H1 (cell line): ENCODE measurements around the gene PASK. TPM values are rescaled to one million over a fixed set of nuclear protein-coding genes. Genes with fewer than 3 reads are reported as not detected.

Source experiments
- CTCF ChIA-PET: fragments of 300-600 bp; sonication (Branson Sonifier 250); formaldehyde crosslinking; loops from one replicate; lab custom pipeline; 2021; ENCODE audit not compliant: partially characterized antibody; lab: Charles Lee
- POLR2A ChIA-PET: fragments of 300-600 bp; sonication (Branson Sonifier 250); formaldehyde crosslinking; loops from one replicate; lab custom pipeline; 2021; ENCODE audit warnings: inconsistent platforms; ENCODE audit not compliant: partially characterized antibody; lab: Charles Lee
- DNase-seq, 2 experiments: peaks; one replicate each; pipeline versions ENCODE4 v3.0.0 to v3.0.0-alpha.2; 2010 to 2022; ENCODE audit warnings: low spot score in 2 of 2, low read depth in 1 of 2, mixed read lengths in 1 of 2
- FAIRE-seq: peaks from 2 replicates; lab custom pipeline; 2011; peaks lifted over from hg19 to GRCh38; lab: Jason Lieb, UNC
- H2AFZ ChIP-seq: 2 replicates; pipeline ENCODE4 v1.8.1; 2012; ENCODE audit warnings: low read length, inconsistent platforms
- H2AK5ac ChIP-seq: 2 replicates; pipeline ENCODE4 v1.6.1; 2013; ENCODE audit warnings: low read depth, low read length
- H2BK120ac ChIP-seq: replicated peaks from 2 replicates; pipeline ENCODE3; 2013; ENCODE audit warnings: low read depth, low read length, inconsistent platforms
- H2BK12ac ChIP-seq: 2 replicates; pipeline ENCODE4 v1.6.1; 2013; ENCODE audit warnings: low read depth, low read length
- H2BK15ac ChIP-seq: 2 replicates; pipeline ENCODE4 v1.6.1; 2013; ENCODE audit warnings: low read length
- H2BK20ac ChIP-seq: 2 replicates; pipeline ENCODE4 v1.6.1; 2013; ENCODE audit warnings: low read length
- H2BK5ac ChIP-seq: 2 replicates; pipeline ENCODE4 v1.6.1; 2013; ENCODE audit warnings: low read depth, low read length
- H3K14ac ChIP-seq: 2 replicates; pipeline ENCODE4 v1.6.1; 2013; ENCODE audit warnings: inconsistent platforms; ENCODE audit not compliant: insufficient read length
- H3K18ac ChIP-seq: 2 replicates; pipeline ENCODE4 v1.6.1; 2013; ENCODE audit warnings: low read length; ENCODE audit errors: extremely low read depth
- H3K23ac ChIP-seq: 2 replicates; pipeline ENCODE4 v1.6.1; 2013; ENCODE audit warnings: inconsistent platforms; ENCODE audit not compliant: insufficient read length
- H3K23me2 ChIP-seq: 2 replicates; pipeline ENCODE4 v1.6.1; 2013; ENCODE audit warnings: low read depth, low read length
- H3K27ac ChIP-seq: 2 replicates; pipeline ENCODE4 v1.6.1; 2011; ENCODE audit warnings: low read depth, low read length, inconsistent platforms
- H3K27me3 ChIP-seq, 4 experiments: replicated peaks in 1 of 4; 1 replicate in 1 of 4; 2 replicates in 3 of 4; pipeline versions ENCODE4 v1.6.1 to v1.8.1; 2011 to 2013; ENCODE audit warnings: low read length in 3 of 4, mild to moderate bottlenecking in 3 of 4, inconsistent platforms in 2 of 4, mixed read lengths in 2 of 4, moderate library complexity in 1 of 4; ENCODE audit not compliant: control insufficient read depth in 3 of 4, insufficient read depth in 3 of 4; ENCODE audit errors: extremely low read depth in 1 of 4
- H3K36me3 ChIP-seq, 4 experiments: 2 replicates each; pipeline versions ENCODE4 v1.6.1 to v1.8.1; 2011 to 2013; ENCODE audit warnings: mild to moderate bottlenecking in 4 of 4, low read length in 3 of 4, moderate library complexity in 2 of 4, control low read depth in 1 of 4, inconsistent platforms in 1 of 4; ENCODE audit not compliant: insufficient read depth in 4 of 4, control insufficient read depth in 2 of 4
- H3K4ac ChIP-seq: replicated peaks from 2 replicates; pipeline ENCODE3; 2013; ENCODE audit warnings: low read length, low read depth, mixed read lengths, inconsistent platforms; ENCODE audit not compliant: insufficient read length
- H3K4me1 ChIP-seq, 4 experiments: replicated peaks in 1 of 4; 1 replicate in 1 of 4; 2 replicates in 3 of 4; pipeline versions ENCODE4 v1.6.1 to v1.8.1; 2011 to 2013; ENCODE audit warnings: low read length in 3 of 4, inconsistent platforms in 2 of 4, mixed read lengths in 1 of 4; ENCODE audit not compliant: insufficient read depth in 4 of 4, control insufficient read depth in 3 of 4
- H3K4me2 ChIP-seq, 2 experiments: 2 replicates each; pipeline versions ENCODE4 v1.6.1 to v1.8.1; 2011 to 2013; ENCODE audit warnings: low read depth in 2 of 2, low read length in 2 of 2, control low read depth in 1 of 2, inconsistent platforms in 1 of 2, mild to moderate bottlenecking in 1 of 2; ENCODE audit not compliant: insufficient read depth in 1 of 2
- H3K4me3 ChIP-seq, 4 experiments: fragments of 200-600, 300-600 bp in 1 of 4; sonication (generic), shearing (Covaris generic), sonication (Bioruptor Twin) in 1 of 4; 2 replicates each; pipeline versions ENCODE4 v1.5.1 to v1.8.1; 2011 to 2016; ENCODE audit warnings: low read length in 4 of 4, low read depth in 3 of 4, control low read depth in 2 of 4, inconsistent platforms in 2 of 4, mild to moderate bottlenecking in 2 of 4, mixed read lengths in 1 of 4, moderate library complexity in 1 of 4; ENCODE audit not compliant: insufficient read depth in 2 of 4; ENCODE audit errors: extremely low read depth in 1 of 4
- H3K56ac ChIP-seq: replicated peaks from 2 replicates; pipeline ENCODE3; 2013; ENCODE audit warnings: low read depth, mild to moderate bottlenecking, mixed read lengths, low read length, inconsistent platforms; ENCODE audit not compliant: insufficient read length
- H3K79me1 ChIP-seq: 2 replicates; pipeline ENCODE4 v1.6.1; 2013; ENCODE audit warnings: low read depth, low read length, control low read depth
- H3K79me2 ChIP-seq, 2 experiments: 2 replicates each; pipeline versions ENCODE4 v1.6.1 to v1.8.1; 2012 to 2013; ENCODE audit warnings: low read length in 2 of 2, mild to moderate bottlenecking in 2 of 2, inconsistent platforms in 1 of 2; ENCODE audit not compliant: insufficient read depth in 2 of 2, control insufficient read depth in 1 of 2
- H3K9ac ChIP-seq, 4 experiments: replicated peaks in 1 of 4; 1 replicate in 1 of 4; 2 replicates in 3 of 4; pipeline versions ENCODE4 v1.6.1 to v1.8.1; 2011 to 2013; ENCODE audit warnings: low read depth in 3 of 4, low read length in 3 of 4, control low read depth in 2 of 4, mild to moderate bottlenecking in 2 of 4, moderate library complexity in 2 of 4, inconsistent platforms in 1 of 4; ENCODE audit errors: extremely low read depth in 1 of 4
- H3K9me3 ChIP-seq, 2 experiments: 2 replicates each; pipeline versions ENCODE4 v1.6.1 to v1.8.1; 2012 to 2013; ENCODE audit warnings: mild to moderate bottlenecking in 2 of 2, moderate library complexity in 2 of 2, control low read depth in 1 of 2, inconsistent platforms in 1 of 2, low read depth in 1 of 2, low read length in 1 of 2, mixed read lengths in 1 of 2; ENCODE audit not compliant: insufficient read depth in 2 of 2
- H4K20me1 ChIP-seq, 2 experiments: replicated peaks in 1 of 2; 2 replicates each; pipeline versions ENCODE3 to v1.8.1; 2011 to 2013; ENCODE audit warnings: inconsistent platforms in 2 of 2, low read length in 2 of 2, mild to moderate bottlenecking in 1 of 2; ENCODE audit not compliant: insufficient read depth in 2 of 2, control insufficient read depth in 1 of 2
- H4K5ac ChIP-seq: 2 replicates; pipeline ENCODE4 v1.6.1; 2013; ENCODE audit warnings: low read length, low read depth, mixed read lengths, inconsistent platforms; ENCODE audit not compliant: insufficient read length
- H4K8ac ChIP-seq: 2 replicates; pipeline ENCODE4 v1.8.0; 2013; ENCODE audit warnings: mild to moderate bottlenecking, moderate library complexity, low read length, inconsistent platforms; ENCODE audit not compliant: insufficient read depth; ENCODE audit errors: extremely low read depth
- H4K91ac ChIP-seq: replicated peaks from 2 replicates; pipeline ENCODE3; 2013; ENCODE audit warnings: low read length, mixed read lengths, inconsistent platforms; ENCODE audit not compliant: insufficient read length
- BACH1 ChIP-seq: IDR thresholded peaks from 2 replicates; pipeline ENCODE4 v1.6.1; 2012; ENCODE audit warnings: low read length, improper control_type of control experiment
- CREB1 ChIP-seq: IDR thresholded peaks from 2 replicates; pipeline ENCODE4 v1.6.1; 2012; ENCODE audit warnings: inconsistent platforms
- SIN3A ChIP-seq, 2 experiments: IDR thresholded peaks in 1 of 2; conservative IDR thresholded peaks in 1 of 2; 2 replicates each; pipeline ENCODE4 v1.6.1; 2011 to 2012; ENCODE audit warnings: low read length in 2 of 2, improper control_type of control experiment in 1 of 2, low read depth in 1 of 2, mild to moderate bottlenecking in 1 of 2
- TAF1 ChIP-seq: IDR thresholded peaks from 2 replicates; pipeline ENCODE4 v1.6.1; 2011; ENCODE audit warnings: mild to moderate bottlenecking, low read depth, low read length
- TCF12 ChIP-seq: IDR thresholded peaks from 2 replicates; pipeline ENCODE4 v1.6.1; 2011; ENCODE audit warnings: low read depth, mild to moderate bottlenecking, low read length
- WGBS, 2 experiments: shearing (Covaris generic) in 1 of 2; methylation state at CpG; one replicate each; pipeline versions ENCODE4 v1.1.6 to v1.1.7; 2013 to 2015; ENCODE audit warnings: low lambda C conversion rate in 2 of 2, mixed read lengths in 2 of 2, inconsistent platforms in 1 of 2, low coverage in 1 of 2, missing lambda C conversion rate in 1 of 2; ENCODE audit not compliant: insufficient replicate concordance in 2 of 2, insufficient coverage in 1 of 2, insufficient read length in 1 of 2; ENCODE audit errors: extremely low coverage in 1 of 2, missing lambda C conversion rate in 1 of 2; 5-methylcytosine and 5-hydroxymethylcytosine counted together
- polyA plus RNA-seq, 7 experiments: library from polyadenylated mRNA; depleted of rRNA in 3 of 7; stranded (reverse) in 5 of 7; unstranded in 2 of 7; fragments of >200 nt in 5 of 7; fragments of 200-250 nt in 2 of 7; gene quantifications; 1 replicate in 5 of 7; 2 replicates in 1 of 7; 4 replicates in 1 of 7; pipeline versions ENCODE4 v1.2.1 to v1.2.3, GENCODE V29; 2011 to 2013; ENCODE audit warnings: missing spikeins in 2 of 7, mixed read lengths in 2 of 7
- total RNA-seq: library from RNA; stranded (reverse); fragmentation: NEBNext Ultra II Directional; extraction: Animal tissue kit (Norgen Biotek cat#: 25700); gene quantifications from 2 replicates; pipeline ENCODE4 v1.2.1, GENCODE V29; 2021

Gene PASK
- total and polyA plus RNA-seq, 2 of the 8 experiments (the other 6 are each of a cell fraction or from before 2014, with no cell fraction given): 20.5 to 66.1 TPM

- POLR2A ChIA-PET: no interaction called here
- TF ChIP-seq TCF12 (no peak), BACH1 (no peak), CREB1 (no peak), TAF1 (no peak), SIN3A (conservative IDR thresholded peaks at IDR 0.05 in 1 of 2, IDR thresholded peaks at IDR 0.05 in 1 of 2; ENCODE audit: low read depth in 1 of 2, low read length in 2 of 2) (no peak)
These were observed 17.7 kb downstream of the PASK start for GRCh38 chr2:241131531-241131930.

More at GRCh38 chr2:241131531-241131930, 17.7 kb downstream of the PASK start:
- no peak overlapping the region for H2BK15ac ChIP-seq
- H3K4ac ChIP-seq: no peak overlapping the region
- no peak overlapping the region for H3K56ac ChIP-seq
- no peak overlapping the region for H2BK12ac ChIP-seq
- no peak overlapping the region for H4K91ac ChIP-seq
- no peaks in the 10 kb centered on the region for H3K4me1 ChIP-seq
- CTCF ChIA-PET: no interaction called here
- no peak overlapping the region for H3K18ac ChIP-seq
- no peak overlapping the region for H3K14ac ChIP-seq
- no peaks in the 10 kb centered on the region; the same call in 1 of the 2 replicates for H3K79me1 ChIP-seq
- no peak overlapping the region for H2BK120ac ChIP-seq
- H2BK5ac ChIP-seq: no peak overlapping the region
- H3K9ac ChIP-seq: no peak overlapping the region
- no peak for FAIRE-seq
- H2AFZ ChIP-seq: no peak overlapping the region
- no peak overlapping the region for H4K5ac ChIP-seq
- H3K4me3 ChIP-seq: no peak overlapping the region
- H3K23me2 ChIP-seq: no peaks in the 10 kb centered on the region
- H2AK5ac ChIP-seq: no peak overlapping the region
- no peak overlapping the region for H4K8ac ChIP-seq
- no peaks in the 10 kb centered on the region for H3K79me2 ChIP-seq
- DNase-seq: no peak
- H4K20me1 ChIP-seq: peaks cover 0 to 2% of the 10 kb centered on the region in 2 experiments
- H3K9me3 ChIP-seq: no peaks in the 10 kb centered on the region
- H3K27ac ChIP-seq: no peak overlapping the region
- no peak overlapping the region for H3K23ac ChIP-seq
- no peak overlapping the region for H3K4me2 ChIP-seq
- H3K36me3 ChIP-seq: peaks cover 1 to 19% (median 14%) of the 10 kb centered on the region in 4 experiments; a peak in 5 of 8 replicates
- WGBS, 2 experiments: 97% methylated on average over 7 of the region's 7 CpGs; no CpG with 5 or more reads in 1 of the 2 experiments
- no peaks in the 10 kb centered on the region for H3K27me3 ChIP-seq
- H2BK20ac ChIP-seq: no peak overlapping the region
